CD4-positive, CD25-positive, alpha-beta regulatory T cell (primary cell): ENCODE data around the gene TEX13C. TPM values are rescaled to one million over a fixed set of nuclear protein-coding genes. Genes with fewer than 3 reads are reported as not detected.

Experiments
- ATAC-seq, 2 donors: fragments of 150-1000 bp; cut with Tn5 transposase; one replicate each; pipeline ENCODE4 v1.10.0; 2021; ENCODE audit warnings: low read depth in 2 of 2, moderate number of reproducible peaks in 2 of 2, moderate library complexity in 1 of 2
- DNase-seq, 3 donors: peaks; one replicate each; pipeline versions ENCODE4 v3.0.0 to v3.0.0-alpha.2; 2012 to 2022; ENCODE audit warnings: mixed read lengths in 1 of 3
- H3K27ac ChIP-seq: one replicate; pipeline ENCODE4 v1.7.0; 2013; ENCODE audit warnings: mild to moderate bottlenecking, low read length; ENCODE audit not compliant: insufficient read depth, poor library complexity, severe bottlenecking
- H3K27me3 ChIP-seq: one replicate; pipeline ENCODE4 v1.7.0; 2013; ENCODE audit warnings: low read length; ENCODE audit not compliant: control insufficient read depth, insufficient read depth
- H3K36me3 ChIP-seq: one replicate; pipeline ENCODE4 v1.7.0; 2013; ENCODE audit warnings: mild to moderate bottlenecking, low read length, moderate library complexity; ENCODE audit not compliant: control insufficient read depth, insufficient read depth
- H3K4me1 ChIP-seq: 2 replicates; pipeline ENCODE4 v1.7.0; 2013; ENCODE audit warnings: mild to moderate bottlenecking, low read length; ENCODE audit not compliant: insufficient read depth, control insufficient read depth, poor library complexity, severe bottlenecking
- H3K4me3 ChIP-seq: one replicate; pipeline ENCODE4 v1.7.0; 2013; ENCODE audit warnings: low read depth, mild to moderate bottlenecking, low read length, moderate library complexity
- H3K9me3 ChIP-seq, 2 experiments: 1 replicate in 1 of 2; 2 replicates in 1 of 2; pipeline ENCODE4 v1.7.0; 2013; ENCODE audit warnings: low read length in 2 of 2, mild to moderate bottlenecking in 1 of 2, moderate library complexity in 1 of 2; ENCODE audit not compliant: control insufficient read depth in 2 of 2
- H3K27ac Mint-ChIP-seq, 3 donors: one replicate each; pipeline ENCODE4 v1.8.0; 2020 to 2022; ENCODE audit warnings: mild to moderate bottlenecking in 3 of 3, mixed read lengths in 3 of 3, moderate library complexity in 2 of 3
- H3K27me3 Mint-ChIP-seq: one replicate; pipeline ENCODE4 v1.8.0; 2022; ENCODE audit warnings: mild to moderate bottlenecking, mixed read lengths
- H3K36me3 Mint-ChIP-seq: one replicate; pipeline ENCODE4 v1.8.0; 2020; ENCODE audit warnings: mixed read lengths
- H3K4me1 Mint-ChIP-seq, 4 donors: one replicate each; pipeline ENCODE4 v1.8.0; 2020 to 2022; ENCODE audit warnings: mixed read lengths in 4 of 4, mild to moderate bottlenecking in 1 of 4
- H3K4me3 Mint-ChIP-seq, 4 donors: one replicate each; pipeline ENCODE4 v1.8.0; 2020 to 2022; ENCODE audit warnings: mild to moderate bottlenecking in 4 of 4, mixed read lengths in 4 of 4, moderate library complexity in 3 of 4
- H3K9me3 Mint-ChIP-seq, 7 donors: one replicate each; pipeline ENCODE4 v1.8.0; 2020 to 2022; ENCODE audit warnings: mixed read lengths in 7 of 7, mild to moderate bottlenecking in 3 of 7, moderate library complexity in 2 of 7
- polyA plus RNA-seq, 4 donors: library from polyadenylated mRNA; unstranded; fragments of 300-500 nt; fragmentation: Illumina TruSeq; gene quantifications; one replicate each; pipeline ENCODE4 v1.2.3, GENCODE V29; 2021
- total RNA-seq: library from RNA; stranded (reverse); gene quantifications from one replicate; pipeline ENCODE4 v1.2.3, GENCODE V29; 2022

TEX13C gene
- total and polyA plus RNA-seq, 5 donors from 2014 or later = not detected

DNA sequence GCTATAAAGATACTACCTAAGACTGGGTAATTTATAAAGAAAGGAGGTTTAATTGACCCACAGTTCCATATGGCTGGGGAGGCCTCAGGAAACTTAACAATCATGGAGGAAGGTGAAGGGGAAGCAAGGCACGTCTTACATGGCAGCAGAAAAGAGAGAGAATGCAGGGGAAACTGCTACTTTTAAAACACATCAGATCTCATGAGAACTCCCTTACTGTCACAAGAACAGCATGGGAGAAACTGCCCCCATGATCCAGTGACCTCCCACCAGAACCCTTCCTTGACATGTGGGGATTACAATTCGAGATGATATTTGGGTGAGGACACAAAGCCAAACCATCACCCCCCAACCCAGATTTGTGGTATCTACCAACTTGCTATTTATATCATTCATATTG is 13.9 kb downstream of the TEX13C start:
- Mint-ChIP-seq H3K27me3 (no peaks in the 10 kb centered on the region), H3K4me3 (no peak overlapping the region), H3K9me3 (no peaks in the 10 kb centered on the region), H3K27ac (no peak overlapping the region), H3K36me3 (no peaks in the 10 kb centered on the region), H3K4me1 (no peaks in the 10 kb centered on the region)
- no peaks in the 10 kb centered on the region for H3K27me3 ChIP-seq
- DNase-seq (no peak), ATAC-seq (no peak)
- no peaks in the 10 kb centered on the region for H3K4me1 ChIP-seq
- H3K4me3 ChIP-seq = no peak overlapping the region
- no peaks in the 10 kb centered on the region for H3K9me3 ChIP-seq
- no peaks in the 10 kb centered on the region for H3K36me3 ChIP-seq
- H3K27ac ChIP-seq = no peak overlapping the region

GRCh38 chrX:125340490-125340889 is 20.8 kb downstream of the TEX13C start:
- Histone ChIP-seq H3K4me3 (no peak overlapping the region), H3K27ac (no peak overlapping the region), H3K36me3 (no peaks in the 10 kb centered on the region), H3K27me3 (peaks cover 3% of the 10 kb centered on the region), H3K9me3 (no peaks in the 10 kb centered on the region), H3K4me1 (no peaks in the 10 kb centered on the region)
- Mint-ChIP-seq H3K36me3 (no peaks in the 10 kb centered on the region), H3K4me3 (no peak overlapping the region), H3K27ac (no peak overlapping the region), H3K27me3 (no peaks in the 10 kb centered on the region), H3K9me3 (peaks cover 0 to 4% (median 0%) of the 10 kb centered on the region in 7 donors), H3K4me1 (no peaks in the 10 kb centered on the region)
- DNase-seq (no peak), ATAC-seq (no peak)

- Mint-ChIP-seq H3K27ac (no peak overlapping the region), H3K27me3 (no peaks in the 10 kb centered on the region), H3K4me3 (no peak overlapping the region), H3K9me3 (peaks cover 0 to 2% (median 0%) of the 10 kb centered on the region in 7 donors), H3K36me3 (no peaks in the 10 kb centered on the region), H3K4me1 (no peaks in the 10 kb centered on the region)
- H3K36me3 ChIP-seq = no peaks in the 10 kb centered on the region
- H3K4me1 ChIP-seq = no peaks in the 10 kb centered on the region
- no peak overlapping the region for H3K27ac ChIP-seq
- no peak overlapping the region for H3K4me3 ChIP-seq
- no peaks in the 10 kb centered on the region for H3K9me3 ChIP-seq
- no peaks in the 10 kb centered on the region for H3K27me3 ChIP-seq
- DNase-seq = no peak
- ATAC-seq = no peak
Measured at GRCh38 chrX:125374169-125374568, 54.5 kb downstream of the TEX13C start.
